ENCODE data around the gene RIN2.

GRCh38 chr20:19806806-19807190 is 48.7 kb downstream of the RIN2 start:
- TF ChIP-seq PATZ1 (CRISPR knock-in tag; IDR thresholded peaks at IDR 0.05; ENCODE audit: borderline replicate concordance) (no peak), ZNF70 (CRISPR knock-in tag; IDR thresholded peaks at IDR 0.05) (no peak), OSR1 (CRISPR knock-in tag; IDR thresholded peaks at IDR 0.05) (no peak), ARNTL (CRISPR knock-in tag; IDR thresholded peaks at IDR 0.05; ENCODE audit: borderline replicate concordance, low read depth) (no peak), TCF4 (CRISPR knock-in tag; IDR thresholded peaks at IDR 0.05; ENCODE audit: borderline replicate concordance) (no peak)
- TF ChIP-seq, protein P1, sequence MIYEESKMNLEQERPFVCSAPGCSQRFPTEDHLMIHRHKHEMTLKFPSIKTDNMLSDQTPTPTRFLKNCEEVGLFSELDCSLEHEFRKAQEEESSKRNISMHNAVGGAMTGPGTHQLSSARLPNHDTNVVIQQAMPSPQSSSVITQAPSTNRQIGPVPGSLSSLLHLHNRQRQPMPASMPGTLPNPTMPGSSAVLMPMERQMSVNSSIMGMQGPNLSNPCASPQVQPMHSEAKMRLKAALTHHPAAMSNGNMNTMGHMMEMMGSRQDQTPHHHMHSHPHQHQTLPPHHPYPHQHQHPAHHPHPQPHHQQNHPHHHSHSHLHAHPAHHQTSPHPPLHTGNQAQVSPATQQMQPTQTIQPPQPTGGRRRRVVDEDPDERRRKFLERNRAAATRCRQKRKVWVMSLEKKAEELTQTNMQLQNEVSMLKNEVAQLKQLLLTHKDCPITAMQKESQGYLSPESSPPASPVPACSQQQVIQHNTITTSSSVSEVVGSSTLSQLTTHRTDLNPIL (CRISPR knock-in tag; IDR thresholded peaks at IDR 0.05; ENCODE audit: low read depth) = no peak

Data from SK-N-SH treated with all-trans-retinoic acid at 6 μM for 48 hours (cell line).